Skeletal muscle satellite cell (primary cell): ENCODE results near the gene PRKAG2.

ENCODE experiments used
- H3K27me3 ChIP-seq: 2 replicates; pipeline ENCODE4 v1.7.0; 2013; ENCODE audit warnings: low read length; ENCODE audit not compliant: control insufficient read depth, insufficient read depth
- H3K36me3 ChIP-seq: 2 replicates; pipeline ENCODE4 v1.7.0; 2013; ENCODE audit warnings: mild to moderate bottlenecking, control low read depth, low read length; ENCODE audit not compliant: insufficient read depth
- H3K4me1 ChIP-seq: 2 replicates; pipeline ENCODE4 v1.7.0; 2013; ENCODE audit warnings: low read length; ENCODE audit not compliant: control insufficient read depth, insufficient read depth
- H3K4me2 ChIP-seq: 2 replicates; pipeline ENCODE4 v1.7.0; 2013; ENCODE audit warnings: mild to moderate bottlenecking, low read length
- H3K4me3 ChIP-seq: 2 replicates; pipeline ENCODE4 v1.7.0; 2013; ENCODE audit warnings: low read length
- H3K9ac ChIP-seq: 2 replicates; pipeline ENCODE4 v1.7.0; 2013; ENCODE audit warnings: mild to moderate bottlenecking, low read depth, low read length, moderate library complexity
- H3K9me3 ChIP-seq: replicated peaks from 2 replicates; pipeline ENCODE4 v1.7.0; 2013; ENCODE audit warnings: mild to moderate bottlenecking, control low read depth, low read length

Gene PRKAG2

GRCh38 chr7:151679881-151680612 is 196.9 kb downstream of the PRKAG2 start:
- Histone ChIP-seq H3K36me3 (no peaks in the 10 kb centered on the region), H3K4me2 (no peak overlapping the region), H3K9ac (no peak overlapping the region), H3K9me3 (no peaks in the 10 kb centered on the region), H3K4me3 (no peak overlapping the region), H3K27me3 (no peaks in the 10 kb centered on the region), H3K4me1 (peaks cover 22% of the 10 kb centered on the region)

- Histone ChIP-seq H3K9ac (no peak overlapping the region), H3K36me3 (no peaks in the 10 kb centered on the region), H3K27me3 (no peaks in the 10 kb centered on the region), H3K4me3 (no peak overlapping the region), H3K4me2 (no peak overlapping the region), H3K4me1 (peaks cover 19% of the 10 kb centered on the region), H3K9me3 (no peaks in the 10 kb centered on the region)
Observed at GRCh38 chr7:151679071-151679708, 197.7 kb downstream of the PRKAG2 start.

- Histone ChIP-seq H3K9me3 (no peaks in the 10 kb centered on the region), H3K36me3 (no peaks in the 10 kb centered on the region), H3K27me3 (no peaks in the 10 kb centered on the region), H3K4me1 (peaks cover 17% of the 10 kb centered on the region), H3K4me3 (no peak overlapping the region), H3K9ac (no peak overlapping the region), H3K4me2 (no peak overlapping the region)
Observed at GRCh38 chr7:151678227-151678604, 198.7 kb downstream of the PRKAG2 start.

- Histone ChIP-seq H3K4me1 (peaks cover 17% of the 10 kb centered on the region), H3K9ac (no peak overlapping the region), H3K9me3 (no peaks in the 10 kb centered on the region), H3K27me3 (no peaks in the 10 kb centered on the region), H3K36me3 (no peaks in the 10 kb centered on the region), H3K4me3 (no peak overlapping the region), H3K4me2 (no peak overlapping the region)
Observed at GRCh38 chr7:151677581-151678226, 199.2 kb downstream of the PRKAG2 start.

GRCh38 chr7:151676759-151677158 is 200.2 kb downstream of the PRKAG2 start:
- Histone ChIP-seq H3K4me2 (no peak overlapping the region), H3K27me3 (no peaks in the 10 kb centered on the region), H3K4me3 (no peak overlapping the region), H3K9me3 (no peaks in the 10 kb centered on the region), H3K9ac (no peak overlapping the region), H3K36me3 (no peaks in the 10 kb centered on the region), H3K4me1 (peaks cover 17% of the 10 kb centered on the region)

- no peaks in the 10 kb centered on the region for H3K36me3 ChIP-seq
- no peak overlapping the region for H3K4me2 ChIP-seq
- no peak overlapping the region for H3K9ac ChIP-seq
- H3K4me1 ChIP-seq = peaks cover 6% of the 10 kb centered on the region
- no peaks in the 10 kb centered on the region for H3K27me3 ChIP-seq
- H3K4me3 ChIP-seq = no peak overlapping the region
- no peaks in the 10 kb centered on the region for H3K9me3 ChIP-seq
Observed at GRCh38 chr7:151675196-151675920, 201.6 kb downstream of the PRKAG2 start.

GRCh38 chr7:151674161-151674920 is 202.6 kb downstream of the PRKAG2 start:
- Histone ChIP-seq H3K4me3 (no peak overlapping the region), H3K9me3 (no peaks in the 10 kb centered on the region), H3K4me2 (no peak overlapping the region), H3K36me3 (no peaks in the 10 kb centered on the region), H3K9ac (no peak overlapping the region), H3K27me3 (no peaks in the 10 kb centered on the region), H3K4me1 (no peaks in the 10 kb centered on the region)

GRCh38 chr7:151673216-151673615 is 203.7 kb downstream of the PRKAG2 start:
- H3K9me3 ChIP-seq = no peaks in the 10 kb centered on the region
- no peaks in the 10 kb centered on the region for H3K27me3 ChIP-seq
- H3K4me3 ChIP-seq = no peak overlapping the region
- H3K36me3 ChIP-seq = no peaks in the 10 kb centered on the region
- H3K9ac ChIP-seq = no peak overlapping the region
- no peaks in the 10 kb centered on the region for H3K4me1 ChIP-seq
- H3K4me2 ChIP-seq = no peak overlapping the region

GRCh38 chr7:151672716-151673115 is 204.2 kb downstream of the PRKAG2 start:
- H3K4me2 ChIP-seq = no peak overlapping the region
- H3K4me3 ChIP-seq = no peak overlapping the region
- no peak overlapping the region for H3K9ac ChIP-seq
- H3K4me1 ChIP-seq = no peaks in the 10 kb centered on the region
- H3K9me3 ChIP-seq = no peaks in the 10 kb centered on the region
- no peaks in the 10 kb centered on the region for H3K27me3 ChIP-seq
- no peaks in the 10 kb centered on the region for H3K36me3 ChIP-seq

GRCh38 chr7:151671514-151671913 is 205.4 kb downstream of the PRKAG2 start:
- H3K4me3 ChIP-seq = no peak overlapping the region
- no peaks in the 10 kb centered on the region for H3K4me1 ChIP-seq
- H3K9me3 ChIP-seq = no peaks in the 10 kb centered on the region
- H3K36me3 ChIP-seq = no peaks in the 10 kb centered on the region
- no peaks in the 10 kb centered on the region for H3K27me3 ChIP-seq
- H3K9ac ChIP-seq = no peak overlapping the region
- no peak overlapping the region for H3K4me2 ChIP-seq

GRCh38 chr7:151669762-151670161 is 207.2 kb downstream of the PRKAG2 start:
- Histone ChIP-seq H3K4me1 (peaks cover 15% of the 10 kb centered on the region), H3K4me3 (no peak overlapping the region), H3K27me3 (no peaks in the 10 kb centered on the region), H3K9me3 (peaks cover 3% of the 10 kb centered on the region), H3K9ac (no peak overlapping the region), H3K36me3 (no peaks in the 10 kb centered on the region), H3K4me2 (no peak overlapping the region)
